GM19035 (cell line): ENCODE data around the gene HSPA4.

Source experiments
- ATAC-seq: cut with Tn5 transposase; IDR thresholded peaks from one replicate; pipeline ENCODE4 v1.9.1; 2021; ENCODE audit not compliant: unreplicated experiment

HSPA4 gene

GRCh38 chr5:133088064-133088463 is 36.3 kb downstream of the HSPA4 start:
- no peak for ATAC-seq

DNA sequence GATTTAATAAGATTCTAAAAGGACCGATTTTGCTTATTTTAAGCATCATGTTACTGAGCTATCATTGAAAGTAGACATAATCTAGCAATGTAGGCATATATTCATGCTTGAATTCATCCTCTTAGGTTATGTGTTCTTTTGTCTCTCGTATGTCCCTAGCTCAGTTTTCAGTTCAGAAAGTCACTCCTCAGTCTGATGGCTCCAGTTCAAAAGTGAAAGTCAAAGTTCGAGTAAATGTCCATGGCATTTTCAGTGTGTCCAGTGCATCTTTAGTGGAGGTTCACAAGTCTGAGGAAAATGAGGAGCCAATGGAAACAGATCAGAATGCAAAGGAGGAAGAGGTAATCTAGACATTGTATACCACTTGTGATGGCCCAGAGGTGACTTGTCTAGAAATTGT is 39.2 kb downstream of the HSPA4 start:
- no peak for ATAC-seq

GRCh38 chr5:133106343-133106742 is 54.5 kb downstream of the HSPA4 start:
- no peak for ATAC-seq

DNA sequence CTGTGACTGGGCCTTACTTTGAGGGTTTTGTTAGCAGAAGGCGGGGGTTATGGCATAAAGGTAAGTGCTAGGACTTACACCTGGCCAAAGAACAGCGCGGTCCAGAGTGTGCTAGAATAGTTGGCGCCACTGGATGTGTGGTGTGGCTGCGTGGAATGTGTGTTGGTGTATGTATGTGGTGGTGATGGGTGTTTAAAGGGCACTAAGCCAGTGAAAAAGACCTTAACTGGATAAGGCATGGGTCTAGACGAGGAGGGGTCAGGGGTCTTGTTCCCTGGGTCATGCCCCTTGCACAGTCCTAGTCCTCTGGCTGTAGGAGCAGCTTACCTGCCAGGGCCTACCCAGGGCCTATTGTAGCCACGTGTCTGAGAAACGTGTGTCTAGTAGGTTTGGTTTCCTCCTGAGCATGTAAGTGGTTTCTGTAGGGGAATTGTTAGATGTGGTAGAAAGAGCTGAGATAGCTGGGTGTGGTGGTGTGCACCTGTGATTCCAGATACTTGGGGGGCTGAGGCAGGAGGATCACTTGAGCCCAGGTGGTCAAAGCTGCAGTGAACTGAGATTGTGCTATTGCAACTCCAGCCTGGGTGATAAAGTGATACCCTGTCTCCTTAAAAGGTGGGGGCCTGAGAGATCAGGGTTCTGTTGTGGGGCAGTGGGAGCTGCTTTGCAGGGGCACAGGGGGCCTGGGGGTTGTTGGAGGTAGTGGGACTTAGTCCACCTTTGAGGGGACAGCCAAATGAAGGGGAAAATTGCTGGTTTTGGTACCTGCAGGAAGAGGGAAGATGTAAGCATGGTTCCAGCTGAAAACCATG is 55.2 kb downstream of the HSPA4 start:
- ATAC-seq: no peak

DNA sequence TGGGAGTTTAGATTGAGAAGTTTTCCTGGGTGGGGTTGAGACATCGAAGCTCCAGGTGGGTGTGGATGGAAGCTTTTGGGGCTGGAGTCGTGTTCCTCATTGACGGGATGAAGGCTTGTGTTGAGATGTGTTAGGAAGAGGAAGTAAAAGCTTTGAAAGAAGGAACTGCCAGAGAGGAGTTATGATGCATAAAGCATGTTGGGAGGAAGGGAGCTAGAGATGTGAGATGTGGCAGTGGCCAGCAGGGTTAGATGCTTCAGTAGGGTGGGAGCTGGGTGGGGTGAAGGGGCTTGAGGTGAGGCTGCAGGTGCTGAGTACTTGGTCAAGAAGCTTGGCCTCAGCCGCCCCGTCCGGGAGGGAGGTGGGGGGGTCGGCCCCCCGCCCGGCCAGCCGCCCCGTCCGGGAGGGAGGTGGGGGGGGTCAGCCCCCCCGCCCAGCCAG is 56.7 kb downstream of the HSPA4 start:
- no peak for ATAC-seq

- ATAC-seq: no peak
Observed at GRCh38 chr5:133109655-133110483, 58.1 kb downstream of the HSPA4 start.

GRCh38 chr5:133110709-133111108 is 58.9 kb downstream of the HSPA4 start:
- ATAC-seq: no peak

GRCh38 chr5:133111299-133111698 is 59.5 kb downstream of the HSPA4 start:
- peak; percentile 50 for ATAC-seq

DNA sequence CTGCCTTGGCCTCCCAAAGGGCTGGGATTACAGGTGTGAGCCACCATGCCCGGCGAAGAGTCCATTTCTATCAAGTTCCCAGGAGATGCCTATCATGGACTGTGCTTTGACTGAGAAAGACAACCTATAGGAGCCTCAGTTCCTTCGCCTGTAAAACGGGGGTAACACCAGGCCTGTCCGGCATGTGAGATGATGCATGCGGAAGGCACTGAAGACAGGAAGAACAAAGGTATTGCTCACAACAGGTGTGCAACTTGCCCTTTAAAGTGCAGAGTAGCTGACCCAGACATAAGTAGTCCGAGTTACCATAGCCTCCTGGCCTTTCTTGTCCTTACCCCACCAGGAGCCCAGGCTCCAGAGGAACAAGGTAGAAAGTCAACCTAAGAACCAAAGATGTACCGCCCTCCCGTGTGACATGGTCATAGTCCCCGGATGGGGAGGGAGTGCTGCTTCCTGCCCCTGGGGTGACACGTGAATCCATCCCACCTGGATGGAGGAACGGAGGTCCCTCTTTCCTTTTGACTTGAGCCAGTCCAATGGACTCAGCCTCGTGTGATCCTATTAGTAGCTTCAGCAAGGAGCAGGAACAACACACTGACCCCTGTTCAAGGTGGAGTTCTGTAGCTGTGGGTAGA is 60.3 kb downstream of the HSPA4 start:
- no peak for ATAC-seq

GRCh38 chr5:133113331-133114061 is 61.7 kb downstream of the HSPA4 start:
- ATAC-seq: no peak

DNA sequence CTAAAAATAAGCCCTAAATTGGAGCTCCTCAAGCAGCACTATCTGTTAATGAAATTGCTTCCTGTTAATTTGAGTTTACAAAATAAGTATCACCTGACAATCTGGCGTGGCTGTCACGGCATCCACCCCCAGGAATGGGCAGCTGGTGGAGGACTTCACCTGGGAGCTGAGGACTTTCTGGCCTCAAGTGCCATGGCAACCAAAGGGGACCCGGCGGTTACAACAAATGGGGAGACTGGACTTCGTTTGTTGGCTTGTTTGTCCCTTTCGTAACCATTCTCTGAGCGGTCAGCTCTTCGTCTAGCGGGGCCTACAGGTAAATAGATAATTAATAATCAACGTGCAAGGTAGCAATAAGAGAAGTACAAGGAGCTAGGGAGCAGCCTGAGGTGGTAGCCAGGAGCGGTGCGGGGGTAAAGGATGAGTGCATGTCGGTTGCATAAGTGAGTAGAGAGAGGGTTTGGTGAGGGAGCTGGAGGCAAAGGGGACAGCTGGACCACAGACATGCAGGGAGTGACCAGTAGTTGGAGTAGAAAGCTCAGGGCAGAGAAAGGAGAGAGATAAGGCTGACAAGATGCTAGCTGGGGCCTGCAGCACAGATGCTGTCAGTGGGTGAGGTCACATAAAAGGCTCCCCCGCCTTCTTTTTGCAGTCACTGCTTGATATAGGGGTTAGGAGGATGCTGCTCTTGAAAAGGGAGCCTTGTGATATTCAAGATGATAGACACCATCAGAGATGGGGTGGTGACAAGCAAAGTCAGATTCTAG is 62.5 kb downstream of the HSPA4 start:
- no peak for ATAC-seq

- no peak for ATAC-seq
Observed at GRCh38 chr5:133114933-133115310, 63.1 kb downstream of the HSPA4 start.

DNA sequence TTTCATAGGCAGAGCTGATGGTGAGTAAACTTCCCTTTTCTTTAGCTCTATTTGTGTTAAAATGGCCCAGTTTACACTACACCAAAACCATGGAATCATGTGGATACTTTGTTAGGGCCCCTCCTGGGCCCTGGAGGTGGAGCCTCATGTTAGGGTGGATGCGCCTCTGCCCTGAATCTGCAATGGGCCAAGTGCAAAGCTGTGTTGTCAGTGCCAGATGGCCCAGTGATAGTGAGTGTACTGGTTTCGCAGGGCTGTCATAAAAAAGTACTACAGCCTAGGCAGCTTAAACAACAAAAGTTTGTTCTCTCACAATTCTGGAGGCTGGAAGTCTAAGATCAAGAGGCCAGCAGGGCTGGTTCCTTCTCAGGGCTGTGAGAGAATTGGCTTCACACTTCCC is 64.8 kb downstream of the HSPA4 start:
- ATAC-seq: no peak

- ATAC-seq: no peak
Observed at GRCh38 chr5:133117166-133117911, 65.5 kb downstream of the HSPA4 start.

- ATAC-seq: no peak
Observed at GRCh38 chr5:133117912-133118445, 66.2 kb downstream of the HSPA4 start.

GRCh38 chr5:133118741-133119140 is 66.9 kb downstream of the HSPA4 start:
- ATAC-seq: no peak

GRCh38 chr5:133119233-133119711 is 67.5 kb downstream of the HSPA4 start:
- ATAC-seq: no peak

DNA sequence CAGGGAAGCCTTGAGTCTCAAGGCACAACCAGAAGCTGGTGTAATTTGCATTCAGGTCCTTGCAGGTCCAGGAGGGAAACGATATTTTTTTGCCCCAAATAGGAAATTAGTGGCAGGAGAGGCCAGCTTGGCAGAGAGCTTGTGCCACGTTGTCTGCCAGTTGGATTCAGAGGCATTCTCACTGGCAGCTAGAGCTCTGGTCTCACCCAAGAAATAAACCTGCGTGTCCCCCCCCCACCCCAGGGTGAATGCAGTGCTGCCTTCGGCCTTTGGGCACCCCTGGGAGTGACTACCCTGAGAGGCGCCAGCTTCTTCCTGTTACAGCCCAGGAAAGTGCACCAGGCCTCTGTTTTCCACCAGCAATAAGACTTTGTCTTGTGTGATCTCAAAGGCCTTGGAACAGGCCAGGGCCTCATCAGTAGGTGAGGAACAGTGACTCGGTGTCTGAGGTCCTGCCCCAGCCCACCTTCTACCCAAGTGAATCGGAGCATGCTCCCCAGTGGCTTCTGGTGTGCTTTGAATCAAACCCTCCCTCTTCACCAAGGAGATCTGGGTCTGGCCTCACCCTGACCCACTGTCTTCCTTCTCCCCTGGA is 68.4 kb downstream of the HSPA4 start:
- no peak for ATAC-seq

GRCh38 chr5:133121080-133121479 is 69.3 kb downstream of the HSPA4 start:
- no peak for ATAC-seq
